Mesendoderm (in vitro differentiated cells): Measurements from ENCODE around the gene VCAM1.

Experiments
- DNase-seq: peaks from one replicate; pipeline ENCODE4 v3.0.0; 2013
- H2AK5ac ChIP-seq: 2 replicates; pipeline ENCODE4 v1.6.1; 2013; ENCODE audit warnings: low read length, inconsistent platforms
- H2BK120ac ChIP-seq: 2 replicates; pipeline ENCODE4 v1.6.1; 2013; ENCODE audit warnings: low read depth, mild to moderate bottlenecking, low read length, moderate library complexity, mixed read lengths
- H2BK15ac ChIP-seq: replicated peaks from 2 replicates; pipeline ENCODE4 v1.6.1; 2013; ENCODE audit warnings: low read depth, mild to moderate bottlenecking, moderate library complexity
- H2BK5ac ChIP-seq: 2 replicates; pipeline ENCODE4 v1.6.1; 2013; ENCODE audit warnings: low read length, inconsistent platforms
- H3K18ac ChIP-seq: 2 replicates; pipeline ENCODE4 v1.6.1; 2013; ENCODE audit warnings: mild to moderate bottlenecking, low read length, mixed read lengths
- H3K23ac ChIP-seq: one replicate; pipeline ENCODE4 v1.6.1; 2013; ENCODE audit warnings: low read length
- H3K27ac ChIP-seq: 2 replicates; pipeline ENCODE4 v1.5.1; 2013; ENCODE audit warnings: low read depth, mild to moderate bottlenecking, inconsistent platforms, low read length, moderate library complexity
- H3K27me3 ChIP-seq: 2 replicates; pipeline ENCODE4 v1.6.1; 2013; ENCODE audit warnings: low read length, control low read depth, mild to moderate bottlenecking, inconsistent platforms; ENCODE audit not compliant: insufficient read depth, poor library complexity
- H3K36me3 ChIP-seq: 2 replicates; pipeline ENCODE4 v1.6.1; 2013; ENCODE audit warnings: low read length, inconsistent platforms; ENCODE audit not compliant: control insufficient read depth, insufficient read depth
- H3K4ac ChIP-seq: one replicate; pipeline ENCODE4 v1.6.1; 2013; ENCODE audit warnings: low read depth, mild to moderate bottlenecking, low read length, moderate library complexity
- H3K4me1 ChIP-seq: 2 replicates; pipeline ENCODE4 v1.6.1; 2013; ENCODE audit warnings: low read depth, low read length, inconsistent platforms; ENCODE audit not compliant: control insufficient read depth
- H3K4me2 ChIP-seq: 2 replicates; pipeline ENCODE4 v1.6.1; 2013; ENCODE audit warnings: low read length
- H3K4me3 ChIP-seq: 2 replicates; pipeline ENCODE4 v1.5.1; 2013; ENCODE audit warnings: mild to moderate bottlenecking, low read length
- H3K56ac ChIP-seq: one replicate; pipeline ENCODE4 v1.6.1; 2013; ENCODE audit warnings: low read length
- H3K79me1 ChIP-seq: 2 replicates; pipeline ENCODE4 v1.6.1; 2013; ENCODE audit warnings: low read length, inconsistent platforms
- H3K79me2 ChIP-seq: 2 replicates; pipeline ENCODE4 v1.6.1; 2013; ENCODE audit warnings: mild to moderate bottlenecking, low read length; ENCODE audit not compliant: control insufficient read depth, insufficient read depth
- H3K9ac ChIP-seq: 2 replicates; pipeline ENCODE4 v1.6.1; 2013; ENCODE audit warnings: low read length, inconsistent platforms
- H4K5ac ChIP-seq: one replicate; pipeline ENCODE4 v1.6.1; 2013; ENCODE audit warnings: low read length
- H4K8ac ChIP-seq: one replicate; pipeline ENCODE4 v1.6.1; 2013; ENCODE audit warnings: low read depth, mild to moderate bottlenecking, control low read depth, low read length, moderate library complexity
- WGBS: extraction: QIAGEN DNeasy Blood & Tissue Kit; methylation state at CpG from one replicate; pipeline ENCODE4 v1.1.7; 2013; ENCODE audit warnings: low lambda C conversion rate, missing lambda C conversion rate; ENCODE audit not compliant: insufficient coverage; ENCODE audit errors: extremely low coverage; 5-methylcytosine and 5-hydroxymethylcytosine counted together

The VCAM1 gene

DNA sequence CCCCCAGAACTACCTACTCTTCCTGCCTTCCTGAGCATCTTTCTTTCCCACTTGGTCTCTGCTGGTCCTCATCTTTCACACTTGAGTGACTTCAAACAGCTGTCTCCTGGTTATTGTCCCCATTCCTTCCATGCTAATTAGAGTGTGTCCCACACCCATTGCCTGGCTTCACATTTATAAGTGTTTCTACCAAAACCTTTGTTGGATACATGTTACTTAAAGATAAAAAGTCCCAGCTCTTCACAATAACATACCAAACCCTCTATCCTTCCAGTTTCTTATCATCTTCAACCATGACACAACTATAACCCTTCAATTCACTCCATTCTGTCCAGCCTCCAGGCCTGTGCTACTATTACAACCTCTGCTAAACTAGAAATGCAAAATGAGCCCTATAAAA is 41.0 kb downstream of the VCAM1 start:
- H3K27ac ChIP-seq, result no peak overlapping the region
- no peak overlapping the region for H3K4me2 ChIP-seq
- H3K79me2 ChIP-seq, result no peaks in the 10 kb centered on the region
- no peak overlapping the region for H2BK120ac ChIP-seq
- H4K5ac ChIP-seq, result no peak overlapping the region
- H3K4ac ChIP-seq, result no peak overlapping the region
- no peak overlapping the region for H2AK5ac ChIP-seq
- H3K4me1 ChIP-seq, result no peaks in the 10 kb centered on the region
- no peak overlapping the region for H3K56ac ChIP-seq
- no peak overlapping the region for H2BK5ac ChIP-seq
- H3K79me1 ChIP-seq, result no peaks in the 10 kb centered on the region
- no peaks in the 10 kb centered on the region for H3K27me3 ChIP-seq
- no peak overlapping the region for H2BK15ac ChIP-seq
- no peak for DNase-seq
- no peak overlapping the region for H3K4me3 ChIP-seq
- H4K8ac ChIP-seq, result no peak overlapping the region
- no peaks in the 10 kb centered on the region for H3K36me3 ChIP-seq
- no peak overlapping the region for H3K18ac ChIP-seq
- no peak overlapping the region for H3K9ac ChIP-seq
- no peak overlapping the region for H3K23ac ChIP-seq

- H3K79me1 ChIP-seq, result no peaks in the 10 kb centered on the region
- H4K5ac ChIP-seq, result no peak overlapping the region
- no peak overlapping the region for H2BK15ac ChIP-seq
- H3K4me2 ChIP-seq, result no peak overlapping the region
- no peak overlapping the region for H3K23ac ChIP-seq
- no peak overlapping the region for H3K4ac ChIP-seq
- H3K79me2 ChIP-seq, result no peaks in the 10 kb centered on the region
- H2AK5ac ChIP-seq, result no peak overlapping the region
- H4K8ac ChIP-seq, result no peak overlapping the region
- H3K4me3 ChIP-seq, result no peak overlapping the region
- DNase-seq, result no peak
- no peaks in the 10 kb centered on the region for H3K36me3 ChIP-seq
- H3K27ac ChIP-seq, result no peak overlapping the region
- H3K4me1 ChIP-seq, result no peaks in the 10 kb centered on the region
- no peak overlapping the region for H2BK120ac ChIP-seq
- H3K9ac ChIP-seq, result no peak overlapping the region
- no CpG with 5 or more reads among the region's 2 CpGs for WGBS
- H3K27me3 ChIP-seq, result no peaks in the 10 kb centered on the region
- H3K56ac ChIP-seq, result no peak overlapping the region
- H3K18ac ChIP-seq, result no peak overlapping the region
- H2BK5ac ChIP-seq, result no peak overlapping the region
These were observed 42.9 kb downstream of the VCAM1 start for GRCh38 chr1:100762461-100762860.

DNA sequence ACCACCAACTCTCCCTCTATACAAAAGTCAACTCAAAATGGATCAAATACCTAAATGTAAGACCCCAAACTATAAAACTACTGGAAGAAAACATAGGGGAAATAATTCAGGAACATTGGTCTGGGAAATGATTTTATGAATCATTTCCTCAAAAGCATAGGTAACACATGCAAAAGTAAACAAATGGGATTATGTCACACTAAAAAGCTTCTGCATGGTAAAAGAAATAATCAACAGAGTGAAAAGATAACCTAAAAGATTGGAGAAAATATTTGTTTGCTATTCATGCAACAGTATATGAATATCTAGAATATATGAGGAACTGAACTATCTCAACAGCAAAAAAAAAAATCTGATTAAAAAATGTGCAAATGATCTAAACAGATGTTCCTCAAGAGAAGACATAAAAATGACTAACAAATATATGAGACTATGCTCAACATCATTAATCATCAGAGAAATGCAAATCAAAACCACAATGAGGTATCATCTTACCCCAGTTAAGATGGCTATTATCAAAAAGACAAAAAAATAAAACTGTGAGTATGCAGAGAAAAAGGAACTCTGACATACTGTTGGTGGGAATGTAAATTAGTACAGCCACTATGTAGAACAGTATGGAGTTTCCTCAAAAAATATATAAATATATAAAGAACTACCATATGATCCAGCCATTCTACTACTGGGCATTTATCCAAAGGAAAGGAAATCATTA is 47.8 kb downstream of the VCAM1 start:
- Histone ChIP-seq H3K4me2 (no peak overlapping the region), H3K18ac (no peak overlapping the region), H3K4me3 (no peak overlapping the region), H3K4ac (no peak overlapping the region), H3K36me3 (no peaks in the 10 kb centered on the region), H2BK120ac (no peak overlapping the region), H3K27ac (no peak overlapping the region), H2BK5ac (no peak overlapping the region), H3K56ac (no peak overlapping the region), H3K79me1 (no peaks in the 10 kb centered on the region), H4K8ac (no peak overlapping the region), H3K23ac (no peak overlapping the region), H2AK5ac (no peak overlapping the region), H2BK15ac (no peak overlapping the region), H3K4me1 (no peaks in the 10 kb centered on the region), H3K9ac (no peak overlapping the region), H4K5ac (no peak overlapping the region), H3K79me2 (no peaks in the 10 kb centered on the region), H3K27me3 (no peaks in the 10 kb centered on the region)
- no peak for DNase-seq

GRCh38 chr1:100769323-100769722 is 49.8 kb downstream of the VCAM1 start:
- H2BK120ac ChIP-seq, result no peak overlapping the region
- no peak overlapping the region for H3K18ac ChIP-seq
- no peaks in the 10 kb centered on the region for H3K36me3 ChIP-seq
- WGBS, result no CpG with 5 or more reads among the region's 2 CpGs
- H3K4me3 ChIP-seq, result no peak overlapping the region
- H3K27ac ChIP-seq, result no peak overlapping the region
- no peaks in the 10 kb centered on the region for H3K79me1 ChIP-seq
- no peak overlapping the region for H2AK5ac ChIP-seq
- H4K8ac ChIP-seq, result no peak overlapping the region
- H3K4me1 ChIP-seq, result no peaks in the 10 kb centered on the region
- no peak overlapping the region for H2BK15ac ChIP-seq
- no peak overlapping the region for H3K4me2 ChIP-seq
- no peak overlapping the region for H4K5ac ChIP-seq
- H3K4ac ChIP-seq, result no peak overlapping the region
- no peak for DNase-seq
- H3K79me2 ChIP-seq, result no peaks in the 10 kb centered on the region
- no peak overlapping the region for H2BK5ac ChIP-seq
- no peaks in the 10 kb centered on the region for H3K27me3 ChIP-seq
- no peak overlapping the region for H3K56ac ChIP-seq
- no peak overlapping the region for H3K9ac ChIP-seq
- no peak overlapping the region for H3K23ac ChIP-seq

DNA sequence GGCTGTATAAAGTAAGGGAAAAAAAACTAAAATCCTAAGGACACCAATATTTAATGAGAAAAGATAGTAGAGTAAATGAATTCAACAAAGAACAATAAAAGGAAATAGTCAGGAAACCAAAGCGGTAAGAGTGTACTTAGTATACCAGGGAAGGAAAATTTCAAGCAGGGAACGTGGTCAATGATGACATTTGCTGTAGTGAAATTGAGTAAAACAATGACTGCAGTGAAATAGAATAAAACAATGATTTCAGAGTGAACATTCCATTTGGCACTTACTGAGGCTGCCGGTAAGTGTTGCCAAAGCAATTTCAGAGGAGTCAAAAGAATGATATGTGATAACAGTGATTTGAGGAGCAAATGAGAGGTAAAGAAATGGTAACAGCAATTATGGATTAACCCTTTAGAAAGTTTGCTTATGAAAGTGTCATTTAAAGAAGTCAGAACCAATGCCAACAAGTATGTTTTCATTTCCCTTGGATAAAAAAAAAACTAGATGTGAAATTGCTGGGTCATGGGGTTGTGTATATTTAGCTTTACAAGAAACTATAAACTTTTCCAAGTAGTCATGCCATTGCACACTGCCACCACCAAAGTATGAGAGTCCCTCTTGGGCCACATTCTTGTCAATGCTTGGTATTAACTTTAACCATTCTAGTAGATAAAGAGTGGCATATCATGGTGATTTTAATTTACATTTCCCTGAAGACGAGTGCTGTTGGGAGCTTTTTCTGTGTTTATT is 50.5 kb downstream of the VCAM1 start:
- no peak overlapping the region for H2BK15ac ChIP-seq
- H3K27me3 ChIP-seq, result no peaks in the 10 kb centered on the region
- H3K56ac ChIP-seq, result no peak overlapping the region
- H3K4me3 ChIP-seq, result no peak overlapping the region
- H3K4me1 ChIP-seq, result no peaks in the 10 kb centered on the region
- no peak overlapping the region for H2BK5ac ChIP-seq
- no CpG with 5 or more reads among the region's 4 CpGs for WGBS
- H3K9ac ChIP-seq, result no peak overlapping the region
- no peaks in the 10 kb centered on the region for H3K79me1 ChIP-seq
- H4K8ac ChIP-seq, result no peak overlapping the region
- no peak overlapping the region for H3K4me2 ChIP-seq
- no peak overlapping the region for H3K18ac ChIP-seq
- no peak overlapping the region for H4K5ac ChIP-seq
- H3K4ac ChIP-seq, result no peak overlapping the region
- H3K79me2 ChIP-seq, result no peaks in the 10 kb centered on the region
- no peak for DNase-seq
- H3K36me3 ChIP-seq, result no peaks in the 10 kb centered on the region
- no peak overlapping the region for H2AK5ac ChIP-seq
- H3K23ac ChIP-seq, result no peak overlapping the region
- H3K27ac ChIP-seq, result no peak overlapping the region
- H2BK120ac ChIP-seq, result no peak overlapping the region

GRCh38 chr1:100773444-100773843 is 53.9 kb downstream of the VCAM1 start:
- Histone ChIP-seq H3K27ac (no peak overlapping the region), H3K4ac (no peak overlapping the region), H3K9ac (no peak overlapping the region), H2AK5ac (no peak overlapping the region), H3K23ac (no peak overlapping the region), H4K8ac (no peak overlapping the region), H3K4me3 (no peak overlapping the region), H3K4me2 (no peak overlapping the region), H3K36me3 (no peaks in the 10 kb centered on the region), H3K4me1 (no peaks in the 10 kb centered on the region), H3K27me3 (no peaks in the 10 kb centered on the region), H4K5ac (no peak overlapping the region), H3K18ac (no peak overlapping the region), H3K56ac (no peak overlapping the region), H2BK120ac (no peak overlapping the region), H2BK15ac (no peak overlapping the region), H3K79me2 (no peaks in the 10 kb centered on the region), H2BK5ac (no peak overlapping the region), H3K79me1 (no peaks in the 10 kb centered on the region)
- no CpG with 5 or more reads among the region's 3 CpGs for WGBS
- no peak for DNase-seq
